Erythroblast (primary cell): ENCODE measurements around the gene POU2F1.

ENCODE experiments used
- GATA1 ChIP-seq: IDR thresholded peaks from 2 replicates; pipeline ENCODE4 v1.6.1; 2011; ENCODE audit warnings: low read depth, mild to moderate bottlenecking, control low read depth, low read length, moderate library complexity
- POLR2A ChIP-seq: IDR thresholded peaks from 2 replicates; pipeline ENCODE4 v1.6.1; 2011; ENCODE audit warnings: mild to moderate bottlenecking, low read length

GRCh38 chr1:167251472-167251871, 30.8 kb downstream of the POU2F1 start:
- TF ChIP-seq POLR2A (no peak), GATA1 (no peak)
